Ishikawa (cell line): ENCODE measurements around the gene BTG1.

Experiments
- CEBPB ChIP-seq: IDR thresholded peaks from 2 replicates; pipeline ENCODE4 v1.6.1; 2012
- CREB1 ChIP-seq: IDR thresholded peaks from 2 replicates; pipeline ENCODE4 v1.6.1; 2012; ENCODE audit warnings: low read depth
- EGR1 ChIP-seq: IDR thresholded peaks from 2 replicates; pipeline ENCODE4 v1.6.1; 2012
- FOXM1 ChIP-seq: IDR thresholded peaks from 2 replicates; pipeline ENCODE4 v1.6.1; 2012; ENCODE audit warnings: low read depth, borderline replicate concordance
- REST ChIP-seq: IDR thresholded peaks from 2 replicates; pipeline ENCODE4 v1.6.1; 2012; ENCODE audit warnings: low read depth, mild to moderate bottlenecking
- TCF12 ChIP-seq: IDR thresholded peaks from 2 replicates; pipeline ENCODE4 v1.6.1; 2012; ENCODE audit warnings: low read depth
- TEAD4 ChIP-seq: IDR thresholded peaks from 2 replicates; pipeline ENCODE4 v1.6.1; 2012
- ZBTB7A ChIP-seq: IDR thresholded peaks from 2 replicates; pipeline ENCODE4 v1.6.1; 2012; ENCODE audit warnings: low read depth
- TF ChIP-seq, protein P1 (sequence below): IDR thresholded peaks from 2 replicates; pipeline ENCODE4 v1.6.1; 2012

Gene BTG1

GRCh38 chr12:92096346-92097136, 49.1 kb downstream of the BTG1 start:
- no peak for TF ChIP-seq EGR1
- TF ChIP-seq CREB1, result no peak
- no peak for TF ChIP-seq ZBTB7A
- no peak for TF ChIP-seq REST
- TF ChIP-seq, protein P1, sequence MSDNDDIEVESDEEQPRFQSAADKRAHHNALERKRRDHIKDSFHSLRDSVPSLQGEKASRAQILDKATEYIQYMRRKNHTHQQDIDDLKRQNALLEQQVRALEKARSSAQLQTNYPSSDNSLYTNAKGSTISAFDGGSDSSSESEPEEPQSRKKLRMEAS, result no peak
- TF ChIP-seq TEAD4, result no peak
- no peak for TF ChIP-seq TCF12

DNA sequence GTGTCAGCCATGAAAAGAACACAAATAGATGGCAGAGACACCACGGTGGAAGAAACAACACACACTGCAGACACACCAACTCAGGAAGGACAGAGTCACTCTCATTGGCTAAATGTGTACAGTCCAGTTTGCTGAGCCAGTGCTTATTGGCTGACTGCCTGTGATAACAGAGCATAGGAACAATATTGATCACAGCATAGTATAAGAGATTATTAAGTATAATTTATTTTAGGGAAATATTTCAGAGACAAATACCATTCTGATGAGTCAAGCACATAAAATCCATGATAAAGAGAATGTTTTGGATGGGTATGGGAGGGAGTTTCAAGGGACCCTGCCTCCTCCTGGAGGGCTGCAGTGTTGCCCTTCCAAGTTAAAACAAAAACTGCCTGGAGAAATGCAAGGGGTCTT, 50.9 kb downstream of the BTG1 start:
- TF ChIP-seq EGR1, result no peak
- no peak for TF ChIP-seq FOXM1
- TF ChIP-seq, protein P1, result no peak
- TF ChIP-seq CEBPB, result no peak
